A673 (cell line): Measurements from ENCODE around the gene PRKAR1A. TPM values are rescaled to one million over a fixed set of nuclear protein-coding genes. Genes with fewer than 3 reads are reported as not detected.
A peak's percentile ranks its signal among the peaks of the same experiment; 100 is the strongest.

Experiments used
- BruUV-seq: library from RNA; stranded (reverse); fragments of 400-500 nt; replicated peaks from 2 replicates; lab custom pipeline; 2021; lab: Mats Ljungman, UMichigan
- CTCF ChIA-PET: fragments of 300-600 bp; sonication (Branson Sonifier 250); formaldehyde crosslinking; loops from one replicate; lab custom pipeline; 2022; ENCODE audit warnings: antibody characterized with exemption; lab: Charles Lee
- POLR2A ChIA-PET: fragments of 300-600 bp; sonication (Branson Sonifier 250); formaldehyde crosslinking; loops from one replicate; lab custom pipeline; 2022; ENCODE audit warnings: antibody characterized with exemption; ENCODE audit not compliant: low non-redundant PET; lab: Charles Lee
- DNase-seq: peaks from one replicate; pipeline ENCODE4 v3.0.0-alpha.2; 2015; ENCODE audit warnings: low spot score
- H3K27ac ChIP-seq: fragments of 200-600 bp; sonication (generic); 2 replicates; pipeline ENCODE4 v1.5.1; 2016; ENCODE audit warnings: mixed run types, low read depth, mild to moderate bottlenecking, mixed read lengths, antibody characterized with exemption, low read length; ENCODE audit not compliant: poor library complexity, severe bottlenecking
- H3K27me3 ChIP-seq: fragments of 200-600 bp; sonication (generic); replicated peaks from 2 replicates; pipeline ENCODE4 v1.6.1; 2017; ENCODE audit warnings: mixed run types, low read depth, mild to moderate bottlenecking, mixed read lengths, antibody characterized with exemption, low read length; ENCODE audit not compliant: insufficient read depth, poor library complexity
- H3K36me3 ChIP-seq: fragments of 200-600 bp; sonication (generic); 2 replicates; pipeline ENCODE4 v1.6.1; 2016; ENCODE audit warnings: mixed run types, mild to moderate bottlenecking, mixed read lengths, antibody characterized with exemption, low read length; ENCODE audit not compliant: insufficient read depth, poor library complexity, severe bottlenecking
- H3K4me1 ChIP-seq: fragments of 200-600 bp; sonication (generic); 2 replicates; pipeline ENCODE4 v1.6.1; 2017; ENCODE audit warnings: mixed run types, mild to moderate bottlenecking, mixed read lengths, antibody characterized with exemption, low read length; ENCODE audit not compliant: insufficient read depth, poor library complexity, severe bottlenecking
- H3K4me3 ChIP-seq: fragments of 200-600 bp; sonication (generic); 2 replicates; pipeline ENCODE4 v1.5.1; 2016; ENCODE audit warnings: low read depth, mixed run types, mild to moderate bottlenecking, mixed read lengths, low read length; ENCODE audit not compliant: poor library complexity, severe bottlenecking
- H3K9me3 ChIP-seq: fragments of 200-600 bp; sonication (generic); 2 replicates; pipeline ENCODE4 v1.6.1; 2016; ENCODE audit warnings: mixed run types, low read depth, mild to moderate bottlenecking, mixed read lengths, antibody characterized with exemption, low read length; ENCODE audit not compliant: poor library complexity, severe bottlenecking
- CTCF ChIP-seq: fragments of 300-800, 200-600 bp; sonication (generic); conservative IDR thresholded peaks from 2 replicates; pipeline ENCODE4 v1.5.1; 2017; ENCODE audit warnings: low read depth, mild to moderate bottlenecking, antibody characterized with exemption, low read length, moderate library complexity, mixed read lengths
- EZH2 ChIP-seq: fragments of 200-600 bp; sonication (generic); IDR thresholded peaks from 2 replicates; pipeline ENCODE4 v1.6.1; 2017; ENCODE audit warnings: borderline replicate concordance, low read depth, mild to moderate bottlenecking, mixed read lengths, antibody characterized with exemption, low read length; ENCODE audit not compliant: poor library complexity, severe bottlenecking
- intact Hi-C: fragments of 100-400 bp; cut with micrococcal nuclease; formaldehyde crosslinking; loops from one replicate; pipeline ENCODE4 v1.10.0; 2022; ENCODE audit not compliant: unreplicated experiment
- total RNA-seq: library from RNA; stranded (reverse); gene quantifications from 2 replicates; pipeline ENCODE4 v1.2.3, GENCODE V29; 2021

The PRKAR1A gene
- total RNA-seq, 1 experiment from 2014 or later, result 168 TPM

GRCh38 chr17:68533887-68534694 is 21.9 kb downstream of the PRKAR1A start:
- CTCF ChIA-PET, result interaction anchor here (0.7 to 1.2 kb wide), 5 partner anchors 22 to 713 kb away, joined by 3 to 11 read pairs (median 4); partner anchors contain the start of gene PRKAR1A
- Histone ChIP-seq H3K4me1 (no peaks in the 10 kb centered on the region), H3K9me3 (no peaks in the 10 kb centered on the region), H3K27ac (no peak overlapping the region), H3K36me3 (peaks cover 42% of the 10 kb centered on the region), H3K27me3 (no peaks in the 10 kb centered on the region), H3K4me3 (no peak overlapping the region)
- DNase-seq, result peak; percentile 40
- intact Hi-C loops, result loop anchor here (5.0 kb wide), 2 partner anchors 228 to 713 kb away; no protein-coding TSS in a partner anchor
- BruUV-seq, result no TSS peak
- POLR2A ChIA-PET, result interaction anchor here (0.6 to 0.7 kb wide), 2 partner anchors 417 to 1093 kb away, joined by 3 to 4 read pairs; no protein-coding TSS in a partner anchor
- TF ChIP-seq CTCF, result peak; percentile 59
- no peak for TF ChIP-seq EZH2

GRCh38 chr17:68534695-68535088 is 22.5 kb downstream of the PRKAR1A start:
- Histone ChIP-seq H3K36me3 (peaks cover 36% of the 10 kb centered on the region), H3K27ac (no peak overlapping the region), H3K4me1 (no peaks in the 10 kb centered on the region), H3K9me3 (no peaks in the 10 kb centered on the region), H3K4me3 (no peak overlapping the region), H3K27me3 (no peaks in the 10 kb centered on the region)
- no peak for TF ChIP-seq EZH2
- TF ChIP-seq CTCF, result no peak
- no TSS peak for BruUV-seq
- DNase-seq, result no peak
- CTCF ChIA-PET, result interaction anchor here (1.2 kb wide), 1 partner anchor 79 kb away, joined by 11 read pairs; no protein-coding TSS in a partner anchor
- POLR2A ChIA-PET, result no interaction called here
- intact Hi-C loops, result loop anchor here (5.0 kb wide), 2 partner anchors 228 to 713 kb away; no protein-coding TSS in a partner anchor

GRCh38 chr17:68535922-68536321 is 23.7 kb downstream of the PRKAR1A start:
- no peak overlapping the region for H3K27ac ChIP-seq
- no peak overlapping the region for H3K4me3 ChIP-seq
- H3K9me3 ChIP-seq, result no peaks in the 10 kb centered on the region
- no peak for TF ChIP-seq CTCF
- no peak for TF ChIP-seq EZH2
- H3K27me3 ChIP-seq, result no peaks in the 10 kb centered on the region
- POLR2A ChIA-PET, result no interaction called here
- no peak for DNase-seq
- H3K4me1 ChIP-seq, result no peaks in the 10 kb centered on the region
- intact Hi-C loops, result no loop called here
- CTCF ChIA-PET, result interaction anchor here (0.6 kb wide), 1 partner anchor 710 kb away, joined by 3 read pairs; no protein-coding TSS in a partner anchor
- H3K36me3 ChIP-seq, result peaks cover 24% of the 10 kb centered on the region
- no TSS peak for BruUV-seq
